ENCODE measurements around the gene RAB5A.

DNA sequence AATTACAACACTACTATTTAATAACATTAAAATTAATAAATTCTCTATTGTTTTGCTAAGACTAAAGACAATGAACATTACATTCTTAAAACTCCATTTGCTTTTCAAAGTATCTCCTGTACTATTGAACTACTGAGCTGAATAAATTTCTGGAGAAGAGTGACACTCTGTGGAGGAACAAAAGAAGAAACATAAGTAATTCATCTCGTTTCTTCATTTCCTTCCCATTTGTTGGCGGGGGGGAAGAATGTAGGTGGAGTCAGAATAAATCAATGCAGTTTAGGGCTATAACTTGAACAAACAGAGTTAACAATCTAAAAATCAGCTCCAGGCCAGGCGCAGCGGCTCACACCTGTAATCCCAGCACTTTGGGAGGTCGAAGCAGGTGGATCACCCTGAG lies 45.6 kb upstream of the RAB5A start:
- TF ChIP-seq, protein P1, sequence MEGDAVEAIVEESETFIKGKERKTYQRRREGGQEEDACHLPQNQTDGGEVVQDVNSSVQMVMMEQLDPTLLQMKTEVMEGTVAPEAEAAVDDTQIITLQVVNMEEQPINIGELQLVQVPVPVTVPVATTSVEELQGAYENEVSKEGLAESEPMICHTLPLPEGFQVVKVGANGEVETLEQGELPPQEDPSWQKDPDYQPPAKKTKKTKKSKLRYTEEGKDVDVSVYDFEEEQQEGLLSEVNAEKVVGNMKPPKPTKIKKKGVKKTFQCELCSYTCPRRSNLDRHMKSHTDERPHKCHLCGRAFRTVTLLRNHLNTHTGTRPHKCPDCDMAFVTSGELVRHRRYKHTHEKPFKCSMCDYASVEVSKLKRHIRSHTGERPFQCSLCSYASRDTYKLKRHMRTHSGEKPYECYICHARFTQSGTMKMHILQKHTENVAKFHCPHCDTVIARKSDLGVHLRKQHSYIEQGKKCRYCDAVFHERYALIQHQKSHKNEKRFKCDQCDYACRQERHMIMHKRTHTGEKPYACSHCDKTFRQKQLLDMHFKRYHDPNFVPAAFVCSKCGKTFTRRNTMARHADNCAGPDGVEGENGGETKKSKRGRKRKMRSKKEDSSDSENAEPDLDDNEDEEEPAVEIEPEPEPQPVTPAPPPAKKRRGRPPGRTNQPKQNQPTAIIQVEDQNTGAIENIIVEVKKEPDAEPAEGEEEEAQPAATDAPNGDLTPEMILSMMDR (IDR thresholded peaks at IDR 0.05), result no peak
- TF ChIP-seq POLR2A (IDR thresholded peaks at IDR 0.05) (no peak), POLR2AphosphoS5 (IDR thresholded peaks at IDR 0.05) (no peak), EP300 (IDR thresholded peaks at IDR 0.05) (no peak)

All from suprapubic skin (tissue), 4 donors.